Parathyroid adenoma (tissue), 2 donors: ENCODE measurements around the gene TTC9C.
"Not testable (repeated sequence)": the region's sequence is repeated elsewhere in the genome, so short reads cannot be mapped to it uniquely, and the experiment has no call there.

ENCODE experiments used
- H2AFZ ChIP-seq: fragments of 300-600 bp; sonication (generic); one replicate; pipeline ENCODE4 v1.7.0; 2017; ENCODE audit warnings: antibody characterized with exemption, mild to moderate bottlenecking
- H3K27ac ChIP-seq: fragments of 300-600 bp; sonication (generic); one replicate; pipeline ENCODE4 v1.7.0; 2017
- H3K27me3 ChIP-seq: fragments of 300-600 bp; sonication (generic); one replicate; pipeline ENCODE4 v1.7.0; 2017; ENCODE audit warnings: low read length; ENCODE audit not compliant: control insufficient read depth, insufficient read depth
- H3K36me3 ChIP-seq: fragments of 300-600 bp; sonication (generic); one replicate; pipeline ENCODE4 v1.7.0; 2017; ENCODE audit warnings: low read length; ENCODE audit not compliant: control insufficient read depth, insufficient read depth
- H3K4me1 ChIP-seq: fragments of 300-600 bp; sonication (generic); one replicate; pipeline ENCODE4 v1.7.0; 2017; ENCODE audit warnings: control low read depth
- H3K4me2 ChIP-seq: fragments of 300-600 bp; sonication (generic); one replicate; pipeline ENCODE4 v1.7.0; 2017; ENCODE audit warnings: low read length
- H3K4me3 ChIP-seq: fragments of 300-600 bp; sonication (generic); one replicate; pipeline ENCODE4 v1.7.0; 2017; ENCODE audit warnings: low read depth, low read length
- H3K79me2 ChIP-seq: fragments of 300-600 bp; sonication (generic); one replicate; pipeline ENCODE4 v1.7.0; 2017; ENCODE audit warnings: control low read depth
- H3K9ac ChIP-seq: fragments of 300-600 bp; sonication (generic); one replicate; pipeline ENCODE4 v1.7.0; 2017; ENCODE audit warnings: mild to moderate bottlenecking
- H3K9me3 ChIP-seq: fragments of 300-600 bp; sonication (generic); one replicate; pipeline ENCODE4 v1.7.0; 2017; ENCODE audit warnings: low read length; ENCODE audit not compliant: control insufficient read depth
- TF ChIP-seq, protein P1 (sequence below): fragments of 300-600 bp; sonication (generic); IDR thresholded peaks from one replicate; pipeline ENCODE4 v1.7.0; 2017; ENCODE audit warnings: antibody characterized with exemption, mild to moderate bottlenecking
- donor health status: primary hyperparathyroidism.

Gene TTC9C

DNA sequence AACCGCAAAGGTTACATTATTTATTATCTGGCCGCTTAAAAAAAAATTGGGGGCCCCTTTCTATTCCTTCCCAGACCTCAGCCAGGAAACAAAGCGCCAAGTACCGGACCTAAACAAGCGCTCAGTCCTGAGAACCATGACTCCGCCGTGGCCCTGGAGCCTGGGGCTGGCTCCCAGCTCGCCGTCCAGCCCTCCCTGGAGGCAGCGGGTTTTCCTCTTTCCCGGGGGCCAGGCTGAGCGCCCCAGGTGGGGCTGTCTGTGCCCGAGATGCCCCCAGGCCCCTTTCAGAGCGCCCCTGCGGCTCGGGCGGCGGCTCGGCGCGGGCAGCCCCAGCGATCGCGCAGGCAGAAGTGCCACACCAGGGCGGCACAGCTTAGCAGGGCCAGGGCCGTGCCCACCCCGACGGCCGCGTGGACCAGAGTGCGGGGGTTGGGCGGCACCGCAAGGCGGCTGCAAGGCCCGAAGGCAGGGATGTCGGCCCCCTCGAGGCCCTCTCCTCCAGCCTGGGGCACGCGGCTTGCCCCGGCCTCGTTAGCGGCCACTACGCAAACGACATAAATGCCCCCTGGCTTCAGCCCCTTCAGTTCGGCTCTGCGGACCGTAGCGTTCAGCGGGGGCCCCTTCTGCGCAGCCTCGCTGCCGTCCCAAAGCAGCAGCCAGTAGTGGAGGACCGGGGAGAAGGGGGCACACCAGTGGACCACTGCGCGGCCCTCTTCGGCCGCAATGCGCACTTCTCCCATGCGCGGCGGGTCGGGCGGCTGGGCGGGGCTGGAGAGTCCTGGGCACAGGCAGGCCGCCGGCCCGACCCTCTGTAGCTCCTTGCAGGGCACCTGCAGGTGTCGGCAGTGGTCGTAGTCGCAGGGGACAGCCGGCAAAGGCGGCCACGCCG is 40.5 kb upstream of the TTC9C start:
- TF ChIP-seq, protein P1, sequence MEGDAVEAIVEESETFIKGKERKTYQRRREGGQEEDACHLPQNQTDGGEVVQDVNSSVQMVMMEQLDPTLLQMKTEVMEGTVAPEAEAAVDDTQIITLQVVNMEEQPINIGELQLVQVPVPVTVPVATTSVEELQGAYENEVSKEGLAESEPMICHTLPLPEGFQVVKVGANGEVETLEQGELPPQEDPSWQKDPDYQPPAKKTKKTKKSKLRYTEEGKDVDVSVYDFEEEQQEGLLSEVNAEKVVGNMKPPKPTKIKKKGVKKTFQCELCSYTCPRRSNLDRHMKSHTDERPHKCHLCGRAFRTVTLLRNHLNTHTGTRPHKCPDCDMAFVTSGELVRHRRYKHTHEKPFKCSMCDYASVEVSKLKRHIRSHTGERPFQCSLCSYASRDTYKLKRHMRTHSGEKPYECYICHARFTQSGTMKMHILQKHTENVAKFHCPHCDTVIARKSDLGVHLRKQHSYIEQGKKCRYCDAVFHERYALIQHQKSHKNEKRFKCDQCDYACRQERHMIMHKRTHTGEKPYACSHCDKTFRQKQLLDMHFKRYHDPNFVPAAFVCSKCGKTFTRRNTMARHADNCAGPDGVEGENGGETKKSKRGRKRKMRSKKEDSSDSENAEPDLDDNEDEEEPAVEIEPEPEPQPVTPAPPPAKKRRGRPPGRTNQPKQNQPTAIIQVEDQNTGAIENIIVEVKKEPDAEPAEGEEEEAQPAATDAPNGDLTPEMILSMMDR, result no peak
- no peak overlapping the region for H3K9ac ChIP-seq
- H3K4me3 ChIP-seq, result no peak overlapping the region
- no peak overlapping the region for H2AFZ ChIP-seq
- H3K36me3 ChIP-seq, result no peaks in the 10 kb centered on the region
- H3K9me3 ChIP-seq, result no peaks in the 10 kb centered on the region
- H3K4me1 ChIP-seq, result no peaks in the 10 kb centered on the region
- H3K27me3 ChIP-seq, result no peaks in the 10 kb centered on the region
- no peak overlapping the region for H3K27ac ChIP-seq
- no peak overlapping the region for H3K4me2 ChIP-seq
- no peaks in the 10 kb centered on the region for H3K79me2 ChIP-seq

GRCh38 chr11:62688491-62688890 is 39.8 kb upstream of the TTC9C start:
- TF ChIP-seq, protein P1, result no peak
- no peaks in the 10 kb centered on the region for H3K27me3 ChIP-seq
- H3K4me2 ChIP-seq, result no peak overlapping the region
- no peaks in the 10 kb centered on the region for H3K9me3 ChIP-seq
- H3K27ac ChIP-seq, result no peak overlapping the region
- no peaks in the 10 kb centered on the region for H3K36me3 ChIP-seq
- H3K4me3 ChIP-seq, result no peak overlapping the region
- no peak overlapping the region for H3K9ac ChIP-seq
- no peak overlapping the region for H2AFZ ChIP-seq
- no peaks in the 10 kb centered on the region for H3K79me2 ChIP-seq
- H3K4me1 ChIP-seq, result no peaks in the 10 kb centered on the region

DNA sequence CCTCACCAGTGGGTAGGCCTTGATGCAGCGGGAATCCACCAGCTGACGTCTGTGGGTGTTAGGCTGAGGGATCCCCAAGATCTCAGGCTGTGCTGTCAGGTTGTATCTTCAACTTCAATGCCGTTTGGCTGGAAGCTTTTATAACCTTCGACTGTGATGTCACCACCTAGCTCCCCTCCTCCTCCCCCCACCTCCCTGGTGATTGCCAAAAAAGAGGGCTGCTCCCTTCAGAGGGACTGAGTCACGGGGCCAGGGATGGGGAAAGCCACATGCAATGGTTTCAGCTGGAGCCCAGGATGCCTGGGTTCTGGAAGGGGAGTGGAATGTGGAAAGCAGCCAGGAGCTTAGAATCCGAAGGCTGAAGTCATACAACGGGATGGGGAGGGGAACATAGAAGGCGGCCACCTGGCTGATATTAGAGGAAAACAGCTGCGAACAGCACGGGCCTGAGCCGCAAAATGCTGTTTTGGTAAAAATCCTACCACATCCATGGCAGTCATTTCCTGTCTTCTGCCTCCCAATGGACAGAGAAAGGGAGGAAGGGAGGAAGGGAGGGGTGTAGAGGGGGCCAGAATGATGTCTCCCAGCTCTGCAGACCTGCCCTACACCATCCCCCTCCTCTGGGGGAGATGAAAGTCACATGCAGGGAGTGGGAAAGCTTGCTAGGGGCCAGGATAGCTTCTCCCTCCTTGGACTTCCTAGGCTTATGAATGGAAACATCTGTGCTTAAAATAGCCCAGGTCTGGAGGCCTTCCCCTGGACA is 38.7 kb upstream of the TTC9C start, which contains the start of gene LRRN4CL:
Gene LRRN4CL, minus strand, starts transcription at position 110 of the 763 bp plus-strand sequence. CDS start 1,022 bp downstream, outside the sequence.
- no peak within 1 kb of the TSS for H3K4me3 ChIP-seq
- no peak within 1 kb of the TSS for H3K4me2 ChIP-seq
- H2AFZ ChIP-seq, result no peak within 1 kb of the TSS
- H3K36me3 ChIP-seq, result no peaks in the 10 kb centered on the region
- no peaks in the 10 kb centered on the region for H3K27me3 ChIP-seq
- TF ChIP-seq, protein P1, result no peak
- H3K4me1 ChIP-seq, result no peaks in the 10 kb centered on the region
- no peaks in the 10 kb centered on the region for H3K79me2 ChIP-seq
- no peaks in the 10 kb centered on the region for H3K9me3 ChIP-seq
- H3K27ac ChIP-seq, result no peak within 1 kb of the TSS
- no peak within 1 kb of the TSS for H3K9ac ChIP-seq

GRCh38 chr11:62693624-62694023 is 34.7 kb upstream of the TTC9C start:
- H3K27ac ChIP-seq, H3K4me2 ChIP-seq, H3K36me3 ChIP-seq: not testable (repeated sequence)

DNA sequence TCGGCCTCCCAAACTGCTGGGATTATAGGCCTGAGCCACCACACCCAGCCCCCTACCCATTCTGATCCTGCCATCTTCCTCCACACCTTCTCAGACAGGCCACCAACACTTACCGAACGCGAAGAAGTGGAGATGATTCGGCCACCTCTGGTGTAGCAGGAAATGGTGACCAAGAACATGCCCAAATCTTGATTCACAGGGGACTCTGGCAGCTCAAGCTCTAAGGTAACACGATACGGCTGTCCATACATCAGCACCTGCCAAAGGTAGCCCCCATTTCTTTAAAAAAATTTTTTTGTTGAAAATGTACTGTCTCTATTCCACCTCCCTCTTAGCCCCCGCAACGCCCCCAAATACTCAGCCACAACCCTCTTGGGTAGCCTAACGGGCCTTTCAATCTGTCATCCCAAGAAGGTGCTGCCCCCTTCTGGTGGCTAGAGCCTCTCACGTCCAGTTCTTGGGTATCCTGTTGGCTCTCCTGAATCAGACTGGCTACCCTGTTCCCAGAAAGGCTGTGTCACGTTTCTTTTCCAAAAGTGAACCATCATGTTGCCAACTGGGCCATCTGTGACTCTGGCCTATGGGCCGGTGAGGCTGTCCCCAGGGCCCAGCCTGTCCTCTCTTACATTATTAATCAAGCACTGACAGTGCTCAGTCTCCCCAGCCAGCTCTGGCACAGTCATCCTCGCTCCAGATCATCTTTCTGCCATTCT is 33.7 kb upstream of the TTC9C start:
- H3K36me3 ChIP-seq, result no peaks in the 10 kb centered on the region
- H3K4me2 ChIP-seq, result no peak overlapping the region
- TF ChIP-seq, protein P1, result peak; percentile 56
- H3K27ac ChIP-seq, result no peak overlapping the region
- no peak overlapping the region for H3K4me3 ChIP-seq
- no peak overlapping the region for H3K9ac ChIP-seq
- no peaks in the 10 kb centered on the region for H3K27me3 ChIP-seq
- peaks cover 3% of the 10 kb centered on the region for H3K79me2 ChIP-seq
- no peak overlapping the region for H2AFZ ChIP-seq
- no peaks in the 10 kb centered on the region for H3K9me3 ChIP-seq
- H3K4me1 ChIP-seq, result no peaks in the 10 kb centered on the region

More at GRCh38 chr11:62693624-62694023, 34.7 kb upstream of the TTC9C start:
- H3K4me3 ChIP-seq, H3K9ac ChIP-seq, H3K4me1 ChIP-seq, H3K79me2 ChIP-seq, H2AFZ ChIP-seq, H3K27me3 ChIP-seq, H3K9me3 ChIP-seq: not testable (repeated sequence)
